PFSK-1 (cell line): Measurements from ENCODE around the gene LSS.

ENCODE experiments used
- FOXP2 ChIP-seq: optimal IDR thresholded peaks from 2 replicates; pipeline ENCODE3; 2011; ENCODE audit warnings: borderline replicate concordance, control low read depth, inconsistent platforms; ENCODE audit not compliant: insufficient read depth; ENCODE audit errors: extremely low read length, extremely low read depth
- POLR2AphosphoS5 ChIP-seq: IDR thresholded peaks from 2 replicates; pipeline ENCODE4 v1.6.1; 2012; ENCODE audit warnings: low read depth, mild to moderate bottlenecking, control low read depth, low read length, moderate library complexity
- REST ChIP-seq, 2 experiments: IDR thresholded peaks; 2 replicates each; pipeline versions ENCODE4 v1.6.1 to v1.8.0; 2011 to 2012; ENCODE audit warnings: low read depth in 2 of 2, low read length in 2 of 2, control low read depth in 1 of 2, inconsistent platforms in 1 of 2, mild to moderate bottlenecking in 1 of 2, moderate library complexity in 1 of 2; ENCODE audit not compliant: insufficient read depth in 1 of 2
- TAF1 ChIP-seq: IDR thresholded peaks from 2 replicates; pipeline ENCODE4 v1.6.1; 2012; ENCODE audit warnings: low read length, control low read depth, borderline replicate concordance; ENCODE audit not compliant: insufficient read depth

GRCh38 chr21:46226920-46227599 is 1.5 kb downstream of the LSS start:
- TF ChIP-seq REST (IDR thresholded peaks at IDR 0.05; ENCODE audit: insufficient read depth in 1 of 2, low read depth in 2 of 2, low read length in 2 of 2) (no peak), FOXP2 (no peak), TAF1 (no peak), POLR2AphosphoS5 (no peak)
